NCI-H510A treated with DMSO at 0.1 percent for 48 hours (cell line): Measurements from ENCODE around the gene FAM78A.
A peak's percentile ranks its signal among the peaks of the same experiment; 100 is the strongest.
"Not testable (repeated sequence)": the region's sequence is repeated elsewhere in the genome, so short reads cannot be mapped to it uniquely, and the experiment has no call there.

Source experiments
- DNase-seq: peaks from one replicate; lab custom pipeline; 2025; lab: John Stamatoyannopoulos, UW

The FAM78A gene

GRCh38 chr9:131264231-131264630 is 12.1 kb downstream of the FAM78A start:
- no peak for DNase-seq

GRCh38 chr9:131263701-131264100 is 12.6 kb downstream of the FAM78A start:
- no peak for DNase-seq

- DNase-seq = not testable (repeated sequence)
Observed at GRCh38 chr9:131263033-131263343, 13.3 kb downstream of the FAM78A start.

- no peak for DNase-seq
Observed at GRCh38 chr9:131262327-131263032, 13.8 kb downstream of the FAM78A start.

GRCh38 chr9:131260751-131261452 is 15.4 kb downstream of the FAM78A start:
- DNase-seq = no peak

GRCh38 chr9:131259916-131260597 is 16.3 kb downstream of the FAM78A start:
- DNase-seq = no peak

GRCh38 chr9:131259432-131259898 is 16.8 kb downstream of the FAM78A start:
- no peak for DNase-seq

- DNase-seq = no peak
Observed at GRCh38 chr9:131258698-131259431, 17.4 kb downstream of the FAM78A start.

GRCh38 chr9:131258186-131258585 is 18.1 kb downstream of the FAM78A start:
- DNase-seq = no peak

- DNase-seq = no peak
Observed at GRCh38 chr9:131257266-131258025, 18.9 kb downstream of the FAM78A start.

- no peak for DNase-seq
Observed at GRCh38 chr9:131255676-131256197, 20.6 kb downstream of the FAM78A start.

- DNase-seq = no peak
Observed at GRCh38 chr9:131254626-131255025, 21.7 kb downstream of the FAM78A start.

GRCh38 chr9:131253891-131254491 is 22.3 kb downstream of the FAM78A start:
- no peak for DNase-seq

- no peak for DNase-seq
Observed at GRCh38 chr9:131252120-131252519, 24.2 kb downstream of the FAM78A start.

GRCh38 chr9:131246618-131247017 is 29.7 kb downstream of the FAM78A start:
- DNase-seq = no peak

- not testable (repeated sequence) for DNase-seq
Observed at GRCh38 chr9:131244331-131244730, 32.0 kb downstream of the FAM78A start.

- peak; percentile 71 for DNase-seq
Observed at GRCh38 chr9:131240047-131240921, 36.0 kb downstream of the FAM78A start.

- no peak for DNase-seq
Observed at GRCh38 chr9:131239161-131239975, 36.9 kb downstream of the FAM78A start.

GRCh38 chr9:131238402-131239021 is 37.8 kb downstream of the FAM78A start:
- DNase-seq = no peak
